Vagina (tissue), 2 donors: ENCODE results near the gene PLCB1.

Experiments
- CTCF ChIP-seq, 3 experiments: fragments of 450-650 bp in 2 of 3; fragments of 200-600 bp in 1 of 3; sonication (generic) in 1 of 3; IDR thresholded peaks; one replicate each; pipeline ENCODE4 v1.5.1; 2017 to 2019; ENCODE audit warnings: antibody characterized with exemption in 3 of 3, mild to moderate bottlenecking in 2 of 3, moderate library complexity in 2 of 3
- POLR2A ChIP-seq, 2 donors: fragments of 450-650 bp; IDR thresholded peaks; one replicate each; pipeline ENCODE4 v1.6.1; 2017; ENCODE audit warnings: antibody characterized with exemption in 2 of 2, mild to moderate bottlenecking in 2 of 2, moderate library complexity in 2 of 2

GRCh38 chr20:8774412-8774811 lies 642.3 kb downstream of the PLCB1 start:
- no peak for TF ChIP-seq CTCF (IDR thresholded peaks at IDR 0.05)
- TF ChIP-seq POLR2A (IDR thresholded peaks at IDR 0.05): no peak
